Astrocyte of the hippocampus (primary cell): ENCODE results near the gene LRRC46.

Source experiments
- DNase-seq: peaks from one replicate; pipeline ENCODE4 v3.0.0; 2011; ENCODE audit warnings: low read depth, low spot score

LRRC46 gene, protein sequence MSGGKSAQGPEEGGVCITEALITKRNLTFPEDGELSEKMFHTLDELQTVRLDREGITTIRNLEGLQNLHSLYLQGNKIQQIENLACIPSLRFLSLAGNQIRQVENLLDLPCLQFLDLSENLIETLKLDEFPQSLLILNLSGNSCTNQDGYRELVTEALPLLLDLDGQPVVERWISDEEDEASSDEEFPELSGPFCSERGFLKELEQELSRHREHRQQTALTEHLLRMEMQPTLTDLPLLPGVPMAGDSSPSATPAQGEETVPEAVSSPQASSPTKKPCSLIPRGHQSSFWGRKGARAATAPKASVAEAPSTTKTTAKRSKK

DNA sequence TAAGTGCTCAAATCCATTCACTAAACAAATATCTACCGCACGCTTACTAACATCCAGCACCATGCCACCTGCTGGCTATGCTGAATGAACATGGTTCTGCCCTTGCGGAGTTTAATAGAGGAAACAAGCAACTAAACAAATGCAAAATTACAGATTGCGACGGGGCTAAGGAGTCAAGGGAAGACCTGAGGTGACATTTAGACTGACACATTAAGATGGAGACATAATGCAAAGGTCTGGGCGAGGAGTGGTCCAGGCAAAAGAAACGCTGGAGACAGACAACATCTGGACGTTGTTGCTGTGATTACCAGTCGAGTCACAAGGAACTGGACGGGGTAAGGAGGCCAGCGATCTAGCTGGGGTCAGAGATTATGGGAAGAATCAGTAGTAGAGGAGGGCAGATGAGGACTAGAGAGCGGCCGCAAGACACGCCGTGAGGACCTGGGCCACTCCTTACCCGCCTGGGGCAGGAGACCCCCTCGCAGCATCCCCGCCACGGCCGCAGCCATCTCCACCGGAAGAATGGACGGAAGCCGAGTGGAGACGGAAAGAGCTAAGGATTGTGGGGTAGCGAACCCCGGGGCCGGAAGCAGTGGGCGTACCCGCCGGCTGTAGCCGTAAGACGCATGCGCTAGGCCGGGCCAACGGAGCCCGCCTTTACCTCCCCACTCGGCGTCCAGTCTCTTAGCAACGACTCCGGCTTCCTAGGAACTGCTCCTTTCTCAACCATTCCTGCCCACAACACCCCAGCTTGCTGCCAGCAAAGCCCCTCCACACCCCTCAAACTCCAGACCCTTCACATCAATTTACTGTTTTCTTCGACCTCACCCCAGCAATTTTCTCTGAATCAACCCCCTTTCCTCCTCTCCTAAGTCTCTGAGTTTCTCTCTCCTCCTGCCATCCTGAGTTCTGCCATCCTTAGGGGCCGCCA is at the start of gene LRRC46, which contains the start of gene MRPL10:
Gene LRRC46, plus strand, starts transcription at position 668 of the 931 bp plus-strand sequence. CDS start 320 bp downstream, outside the sequence.
Gene MRPL10, minus strand, starts transcription at position 539 of the 931 bp plus-strand sequence. Its CDS starts 30 bp downstream, at position 509.
- peak; percentile 98 for DNase-seq

DNA sequence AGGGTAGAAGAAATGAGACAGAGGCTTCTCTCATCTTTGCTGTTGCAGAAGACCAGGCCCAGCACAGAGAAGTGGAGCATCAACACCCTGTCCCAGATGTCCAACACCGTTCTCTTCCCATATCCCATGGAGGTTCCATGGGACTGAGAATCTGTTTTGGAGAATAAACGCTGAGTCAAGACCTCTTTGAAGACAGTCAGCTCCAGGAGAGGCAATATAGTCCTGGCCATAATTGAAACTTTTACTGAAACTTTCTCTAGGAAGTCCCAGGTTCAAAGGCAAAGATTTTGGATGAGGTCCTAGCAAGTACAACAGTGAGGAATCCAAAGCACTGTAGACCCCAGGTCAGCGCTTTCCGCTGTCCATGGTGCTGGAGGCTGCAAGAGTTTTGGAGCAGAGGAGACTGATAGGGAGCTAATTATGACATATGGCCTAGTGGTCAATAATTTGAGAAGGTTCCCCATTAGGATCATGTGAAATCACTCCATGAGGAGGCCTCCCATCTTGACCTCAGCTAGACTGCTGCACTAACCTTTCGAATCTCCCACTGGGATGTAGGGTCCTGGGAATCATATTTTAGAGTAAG is 45.8 kb upstream of the LRRC46 start:
- peak; percentile 63 for DNase-seq

DNA sequence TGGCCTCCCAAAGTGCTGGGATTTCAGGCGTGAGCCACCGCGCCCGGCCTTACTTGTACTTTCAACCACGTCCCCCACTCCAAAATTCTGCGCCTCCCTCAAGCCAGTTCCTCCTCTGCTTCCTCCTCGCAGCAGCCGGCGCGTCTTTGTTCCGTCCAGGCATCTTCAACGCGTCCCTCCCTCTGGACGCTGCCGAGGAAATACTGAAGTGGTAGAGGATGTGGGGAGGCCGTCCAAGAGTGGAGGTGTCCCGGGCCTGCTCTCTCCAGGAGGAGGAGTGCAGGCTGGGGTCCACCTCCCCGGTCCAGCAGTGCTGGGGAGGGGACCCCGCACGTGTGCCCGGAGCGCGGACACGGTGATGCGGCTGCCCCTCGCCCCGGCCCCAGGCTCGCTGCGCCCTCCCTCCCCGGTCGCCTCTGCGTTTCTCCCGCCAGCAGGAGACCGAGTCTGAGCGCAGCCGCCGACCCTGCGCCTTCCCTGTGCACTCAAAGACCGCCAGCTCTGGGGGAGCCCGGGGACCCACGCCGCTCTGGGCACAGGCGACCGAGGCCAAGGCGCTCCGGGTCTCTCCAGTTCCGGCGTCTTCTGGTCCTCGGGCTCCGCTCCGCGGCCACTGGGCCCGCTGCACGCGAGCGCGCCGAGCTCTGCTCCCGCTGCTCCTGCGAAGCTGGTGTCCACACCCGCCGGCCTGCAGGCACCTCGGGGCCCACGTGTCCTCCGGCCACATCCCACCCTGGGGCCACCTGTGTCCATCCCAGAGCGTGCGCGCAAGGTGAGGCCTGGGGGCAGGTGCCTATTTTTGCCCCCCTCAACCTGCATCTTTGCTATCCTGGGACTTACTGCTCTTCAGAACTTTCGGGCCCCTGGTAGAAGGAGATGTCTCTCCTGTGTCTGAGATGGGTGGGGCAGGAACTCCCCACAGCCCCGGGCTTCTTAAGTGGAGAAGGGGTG is 41.6 kb upstream of the LRRC46 start:
- DNase-seq: peak; percentile 76

DNA sequence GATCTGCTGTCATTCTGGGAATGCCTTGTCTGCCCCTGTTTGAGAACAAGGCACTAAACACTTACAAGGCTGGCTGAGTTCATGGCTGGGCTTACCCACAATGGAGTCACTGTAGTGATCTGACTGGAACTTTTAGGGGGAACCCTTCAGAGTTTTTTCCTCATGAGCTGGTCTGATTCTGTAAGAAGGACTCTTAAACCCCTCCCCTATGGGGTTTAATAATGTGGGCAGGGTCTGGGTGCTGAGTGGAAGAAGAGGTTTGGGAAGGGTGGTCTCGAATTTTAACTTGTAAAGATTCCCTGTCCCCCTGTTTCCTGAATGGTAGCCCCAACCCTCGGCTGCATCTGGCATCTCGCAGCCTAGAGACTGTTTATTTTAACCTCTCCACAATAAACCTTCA is 40.4 kb upstream of the LRRC46 start:
- DNase-seq: no peak

DNA sequence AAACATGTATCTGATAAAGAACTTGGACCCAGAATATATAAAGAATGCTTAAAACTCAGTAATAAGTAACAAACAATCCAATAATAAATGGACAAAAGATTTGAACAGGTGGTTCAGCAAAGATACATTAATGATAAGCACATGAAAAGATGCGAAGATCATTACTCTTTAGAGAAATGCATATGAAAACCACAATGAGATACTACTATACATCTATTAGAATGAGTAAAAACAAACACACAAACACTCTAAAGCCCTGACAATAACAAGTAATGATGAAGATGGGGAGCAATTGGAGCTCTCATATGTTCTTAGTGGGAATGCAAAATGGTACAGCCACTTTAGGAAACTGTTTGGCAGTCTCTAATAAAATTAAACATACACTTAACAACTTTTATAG is 39.0 kb upstream of the LRRC46 start:
- no peak for DNase-seq

DNA sequence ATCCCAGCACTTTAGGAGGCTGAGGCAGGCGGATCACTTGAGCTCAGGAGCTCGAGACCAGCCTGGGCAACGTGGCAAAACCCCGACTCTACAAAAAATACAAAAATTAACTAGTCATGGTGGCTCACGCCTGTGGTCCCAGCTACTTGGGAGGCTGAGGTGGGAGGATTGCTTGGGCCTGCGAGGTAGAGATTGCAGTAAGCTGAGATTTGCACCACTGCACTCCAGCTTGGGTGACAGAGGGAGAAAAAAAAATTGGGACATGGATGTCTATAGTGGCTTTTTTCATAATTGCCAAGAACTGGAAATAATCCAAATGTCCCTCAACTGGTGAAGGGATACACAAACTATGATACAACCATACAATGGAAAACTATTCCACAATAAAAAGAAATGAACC is 38.5 kb upstream of the LRRC46 start:
- DNase-seq: no peak

DNA sequence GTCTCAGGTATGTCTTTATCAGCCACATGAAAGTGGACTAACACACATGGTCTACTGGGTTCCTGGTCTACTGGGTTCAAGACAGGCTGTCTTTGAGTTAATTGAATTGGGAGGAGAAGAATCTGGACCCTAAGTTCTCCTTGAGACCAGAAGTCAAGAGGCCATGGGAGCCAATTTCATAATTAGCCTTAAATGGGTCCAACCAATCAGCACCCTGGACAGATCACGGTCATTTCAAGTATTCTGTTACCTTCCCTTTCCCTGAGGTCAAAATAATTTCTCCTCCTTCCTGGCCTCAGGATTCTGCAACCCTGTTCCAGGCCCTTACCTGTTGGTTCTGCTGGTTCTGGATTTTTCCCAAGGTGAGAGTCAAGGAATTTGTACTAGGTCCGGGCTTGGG is 33.7 kb upstream of the LRRC46 start:
- DNase-seq: peak; percentile 34

DNA sequence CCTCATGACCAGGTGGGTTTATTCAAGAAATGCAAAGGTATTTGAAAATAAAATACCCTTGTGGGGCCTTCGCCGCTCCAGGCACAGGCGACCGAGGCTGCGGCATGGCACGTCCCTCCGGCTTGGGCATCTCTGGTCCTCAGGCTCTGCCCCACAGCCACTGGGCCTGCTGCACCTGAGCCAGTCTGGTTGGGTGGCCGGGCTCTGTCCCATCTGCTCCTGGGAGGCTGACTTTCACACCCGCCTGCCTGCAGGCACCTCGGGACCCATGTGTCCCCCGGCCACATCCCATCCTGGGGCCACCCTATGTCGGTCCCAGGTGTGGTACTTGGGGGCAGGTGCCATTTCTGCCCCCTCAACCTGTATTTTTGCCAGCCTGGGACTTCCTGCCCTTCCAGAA is 30.8 kb upstream of the LRRC46 start:
- no peak for DNase-seq

DNA sequence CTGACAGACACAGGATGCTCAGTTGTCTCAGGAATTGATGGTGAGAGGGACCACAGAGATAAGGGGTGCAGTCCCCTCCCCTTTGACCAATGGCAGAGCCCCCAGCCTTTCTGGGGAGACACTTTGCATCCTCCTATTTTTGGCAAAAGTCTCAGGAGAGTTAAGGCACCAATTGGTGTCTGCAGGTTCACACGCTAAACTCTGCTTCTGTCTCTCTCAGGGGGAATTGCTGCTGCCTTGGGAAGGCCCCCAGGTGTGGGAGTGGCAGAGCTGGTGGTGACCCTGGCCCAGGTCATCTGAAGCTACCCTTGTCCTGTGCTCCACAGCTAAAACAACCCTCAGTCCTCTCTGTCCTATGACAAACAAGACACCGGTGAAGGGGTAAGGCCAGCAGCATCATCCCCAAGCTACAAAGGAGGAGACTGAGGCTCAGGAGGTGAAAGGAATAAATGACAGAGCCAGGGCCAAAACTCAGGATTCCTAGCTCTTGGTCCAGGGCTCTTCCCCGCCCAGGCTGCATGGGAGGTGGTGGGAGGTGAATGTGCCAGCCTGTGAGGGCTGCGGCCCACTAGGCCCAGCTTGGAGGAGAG is 30.2 kb upstream of the LRRC46 start:
- no peak for DNase-seq

DNA sequence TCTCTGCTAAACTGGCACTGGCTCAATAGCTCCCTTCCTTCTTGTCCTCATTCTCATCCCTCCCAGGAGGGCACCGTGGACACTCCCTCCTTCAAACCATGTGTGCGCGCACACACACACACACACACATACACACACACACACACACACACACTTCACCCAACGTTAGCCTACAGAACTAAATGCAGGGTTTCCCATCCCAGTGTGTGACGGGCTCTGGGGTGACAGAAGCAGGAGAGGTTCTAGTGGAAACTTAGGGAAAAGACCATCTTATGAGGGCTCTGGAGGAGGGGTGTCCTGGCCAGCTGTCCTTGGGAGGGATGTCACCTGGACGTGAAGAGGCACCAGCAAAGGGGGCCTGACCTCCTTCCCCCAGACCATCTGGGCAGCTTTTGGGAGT is 29.6 kb upstream of the LRRC46 start:
- DNase-seq: no peak

DNA sequence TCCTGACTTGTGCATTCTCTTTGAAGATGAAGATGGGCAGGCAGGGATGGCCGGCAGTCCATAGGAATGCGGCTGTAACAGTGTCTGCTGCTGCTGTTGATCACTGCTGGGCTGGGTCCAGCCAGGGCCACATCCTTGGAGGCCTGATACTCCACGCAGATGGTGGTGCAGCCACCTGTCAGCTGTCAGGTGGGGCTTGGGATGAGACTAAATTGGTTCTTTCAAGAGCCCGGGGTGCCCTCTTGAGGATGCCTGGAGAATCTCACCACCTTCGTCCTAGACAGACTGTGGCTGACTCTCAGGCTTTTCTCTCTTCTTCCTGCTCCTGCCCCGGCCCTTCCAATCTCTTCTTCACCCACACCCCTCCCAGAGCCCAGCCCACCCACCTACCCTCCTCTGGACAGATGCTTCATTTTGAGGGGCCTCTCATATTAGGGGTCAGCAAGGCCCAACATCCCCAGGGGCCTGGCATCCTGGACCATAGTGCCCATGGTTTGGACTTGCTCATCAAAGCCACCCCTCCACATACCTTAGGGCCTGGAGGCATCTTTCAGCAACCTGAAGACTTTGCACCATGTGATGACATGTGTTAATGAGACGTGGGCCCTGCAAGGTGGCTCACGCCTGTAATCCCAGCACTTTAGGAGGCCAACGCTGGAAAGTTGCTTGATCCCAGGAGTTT is 29.0 kb upstream of the LRRC46 start:
- peak; percentile 58 for DNase-seq

DNA sequence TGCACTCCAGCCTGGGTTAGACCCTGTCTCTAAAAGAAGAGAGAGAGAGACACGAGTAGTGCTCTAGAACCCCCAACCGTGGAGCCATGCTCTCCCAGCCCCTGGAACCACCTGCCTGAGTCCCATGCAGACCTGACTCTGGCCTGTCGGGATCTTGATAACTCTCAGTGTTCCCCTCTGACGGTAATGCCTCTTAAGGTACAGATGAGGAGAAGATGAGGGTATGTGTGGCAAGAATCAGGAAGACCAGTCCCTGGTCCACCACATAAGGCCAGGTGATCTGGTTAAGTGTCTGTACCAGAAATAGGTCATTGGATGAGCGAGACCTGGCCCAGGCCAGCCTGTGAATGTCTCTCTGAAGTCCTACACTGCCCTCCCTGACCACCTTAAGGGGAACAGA is 28.3 kb upstream of the LRRC46 start:
- DNase-seq: no peak

DNA sequence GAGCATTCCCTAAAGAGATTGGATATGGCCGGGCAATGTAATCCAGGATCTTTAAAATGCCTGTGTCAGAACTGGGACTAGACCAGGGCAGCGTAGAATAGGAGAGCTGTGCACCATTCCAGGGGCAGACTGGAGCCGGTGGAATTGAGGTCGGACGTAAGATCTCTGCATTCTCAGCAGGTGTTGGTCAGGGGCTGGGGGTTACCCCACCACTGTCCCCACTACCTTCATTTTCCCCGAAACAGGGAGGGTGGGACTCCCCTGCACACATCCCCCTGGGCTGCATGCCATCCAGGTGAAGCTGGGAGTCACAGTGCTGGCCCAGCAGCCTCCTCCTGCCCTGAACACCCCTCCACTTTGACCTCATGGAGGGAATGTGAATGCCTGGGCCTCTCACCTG is 27.7 kb upstream of the LRRC46 start:
- no peak for DNase-seq

DNA sequence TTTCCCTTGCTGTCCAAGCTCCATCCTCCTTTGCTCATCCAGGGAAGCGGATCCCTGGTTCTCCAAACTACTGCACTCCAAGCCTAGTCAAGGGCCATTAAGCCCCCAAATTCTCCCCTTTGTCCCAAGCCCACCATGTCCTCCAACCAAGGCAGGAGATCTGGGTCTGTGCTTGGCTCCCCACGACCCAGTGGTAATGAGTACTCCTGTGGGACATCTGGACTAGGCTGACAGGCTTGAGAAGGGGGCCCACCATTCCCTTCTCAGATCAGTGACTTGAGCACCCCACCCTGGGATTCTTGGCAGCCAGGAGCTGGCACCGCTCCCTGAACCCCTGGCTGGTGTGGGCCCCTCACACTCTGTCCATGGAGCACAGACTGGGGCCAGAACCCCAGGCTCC is 27.0 kb upstream of the LRRC46 start:
- DNase-seq: no peak

DNA sequence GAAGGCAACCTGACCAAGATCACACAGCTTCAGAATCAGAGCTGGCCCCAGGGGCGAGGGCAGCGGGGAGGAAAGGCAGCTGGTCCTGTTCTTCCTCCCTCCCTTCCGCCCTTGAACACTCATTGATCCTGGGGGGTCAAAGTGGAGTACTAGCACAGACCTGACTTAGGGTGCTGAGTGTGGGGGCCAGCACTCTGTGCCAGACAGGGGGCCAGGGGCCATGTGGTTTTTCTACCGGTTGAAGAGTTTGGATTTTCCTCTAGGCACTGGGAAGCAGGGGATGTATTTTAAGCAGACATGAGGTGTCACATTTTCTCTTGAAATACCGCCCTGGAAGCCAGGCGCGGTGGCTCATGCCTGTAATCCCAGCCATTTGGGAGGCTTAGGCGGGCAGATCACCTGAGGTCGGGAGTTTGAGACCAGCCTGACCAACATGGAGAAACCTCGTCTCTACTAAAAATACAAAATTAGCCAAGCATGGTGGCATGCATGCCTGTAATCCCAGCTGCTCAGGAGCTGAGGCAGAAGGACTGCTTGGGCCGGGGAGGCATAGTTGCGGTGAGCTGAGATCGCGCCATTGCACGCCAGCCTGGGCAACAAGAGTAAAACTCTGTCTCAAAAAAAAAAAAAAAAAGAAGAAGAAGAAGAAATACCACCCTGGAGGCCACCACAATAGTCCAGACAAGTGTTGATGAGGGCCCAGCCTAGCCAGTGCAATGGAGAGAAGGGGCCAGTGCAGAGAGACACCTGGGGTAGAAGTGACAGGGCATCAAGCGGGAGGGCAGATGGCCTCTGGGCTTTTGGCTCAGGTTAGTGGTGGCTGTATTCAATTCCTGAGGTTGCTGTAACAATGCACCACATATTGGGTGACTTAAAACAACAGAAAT is 25.2 kb upstream of the LRRC46 start:
- DNase-seq: no peak

DNA sequence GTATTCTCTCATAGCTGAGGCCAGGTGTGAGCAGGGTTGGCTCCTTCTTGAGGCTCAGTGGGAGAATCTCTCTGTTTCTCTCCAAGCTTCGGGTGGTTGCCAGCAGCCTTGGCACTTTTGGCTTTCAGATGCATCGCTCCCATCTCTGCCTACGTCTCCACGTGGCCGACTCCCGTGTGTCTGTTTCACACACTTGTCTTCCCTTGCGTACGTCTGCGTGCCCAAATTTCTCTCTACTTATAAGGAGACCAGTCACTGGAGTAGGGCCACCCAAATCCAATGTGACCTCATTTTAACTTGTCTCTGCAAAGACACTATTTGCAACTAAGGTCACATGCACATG is 24.6 kb upstream of the LRRC46 start:
- DNase-seq: no peak

DNA sequence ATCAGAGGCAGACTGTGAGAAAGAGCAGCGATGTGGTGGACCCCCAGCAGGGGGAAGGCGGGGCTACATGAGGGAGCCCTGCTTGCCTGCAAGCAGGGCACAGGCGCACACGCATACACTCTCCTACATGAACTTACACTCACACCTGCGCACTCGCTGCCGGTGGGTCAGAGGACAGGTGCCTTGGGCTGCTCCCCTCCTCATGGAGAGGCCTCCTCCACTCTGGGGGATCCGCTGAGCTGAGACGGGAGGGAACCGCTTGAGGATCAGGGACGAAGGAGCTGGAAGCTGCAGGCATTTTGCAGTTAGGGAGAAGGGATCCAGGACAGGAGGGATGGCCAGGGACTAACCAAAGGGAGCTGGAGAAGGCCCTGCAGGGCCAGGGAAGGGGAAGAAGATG is 24.0 kb upstream of the LRRC46 start:
- no peak for DNase-seq

DNA sequence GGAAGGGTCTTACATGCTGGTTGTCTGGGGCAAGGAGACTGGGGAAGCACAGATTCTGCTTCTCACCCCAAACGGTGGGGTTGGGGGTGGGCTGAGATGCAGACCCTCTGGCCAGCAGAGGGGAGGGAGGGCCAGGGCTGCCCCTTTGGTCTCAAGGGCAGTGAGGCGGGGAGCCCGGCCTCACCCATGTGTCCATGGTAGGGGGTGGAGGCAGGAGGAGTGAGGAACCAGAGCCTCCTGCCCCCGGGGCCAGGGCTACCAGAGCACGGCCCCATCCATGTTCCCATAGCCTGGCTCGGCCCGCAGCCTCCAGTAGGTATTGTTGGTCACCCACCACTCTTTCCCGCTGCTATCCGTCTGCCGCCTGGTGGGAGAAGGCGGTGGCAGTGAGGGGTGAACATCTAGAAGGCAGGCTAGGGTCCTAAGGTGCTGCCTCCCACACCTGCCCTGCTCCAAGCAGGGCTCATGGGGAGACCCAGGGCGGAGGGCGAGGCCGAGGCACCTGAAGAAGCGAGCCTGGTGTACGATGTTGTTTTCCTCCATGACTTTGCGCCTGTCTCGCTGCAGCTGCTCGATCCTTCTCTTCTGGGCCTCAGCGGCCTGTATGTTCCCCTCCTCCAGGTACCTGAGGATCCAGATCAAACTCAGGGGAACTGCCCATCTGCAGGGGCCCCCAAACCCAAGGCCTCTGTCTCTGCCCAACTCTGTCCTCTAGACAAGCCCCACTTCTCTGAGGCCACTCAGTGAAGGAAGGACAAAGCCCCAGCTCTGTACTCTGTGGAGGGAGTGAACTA is 23.2 kb upstream of the LRRC46 start:
- DNase-seq: no peak
